ENCODE results near the gene STK4.

GRCh38 chr20:45105317-45105716 is 139.0 kb downstream of the STK4 start:
- no peak for TF ChIP-seq CTCF (IDR thresholded peaks at IDR 0.05)
- TF ChIP-seq ZFX (IDR thresholded peaks at IDR 0.05; ENCODE audit: borderline replicate concordance): no peak
